ENCODE measurements around the gene ZNF341.

DNA sequence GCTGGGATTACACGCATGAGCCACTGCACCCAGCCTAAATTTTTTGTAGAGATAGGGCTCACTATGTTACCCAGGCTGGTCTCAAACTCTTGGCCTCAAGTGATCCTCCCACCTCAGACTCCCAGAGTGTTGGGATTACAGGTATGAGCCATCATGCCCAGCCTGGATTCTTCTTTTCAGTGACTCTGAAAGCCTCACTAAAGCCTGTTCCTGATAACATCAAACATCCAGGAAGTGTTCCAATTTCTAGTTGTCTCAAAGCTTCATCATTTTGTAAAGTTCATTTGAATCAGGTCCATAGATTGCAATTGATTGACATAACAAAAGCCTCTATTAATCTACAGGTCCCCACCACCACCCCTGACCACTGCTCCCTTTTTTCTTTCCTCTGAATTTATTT, 50.1 kb downstream of the ZNF341 start:
- TF ChIP-seq, protein P1, sequence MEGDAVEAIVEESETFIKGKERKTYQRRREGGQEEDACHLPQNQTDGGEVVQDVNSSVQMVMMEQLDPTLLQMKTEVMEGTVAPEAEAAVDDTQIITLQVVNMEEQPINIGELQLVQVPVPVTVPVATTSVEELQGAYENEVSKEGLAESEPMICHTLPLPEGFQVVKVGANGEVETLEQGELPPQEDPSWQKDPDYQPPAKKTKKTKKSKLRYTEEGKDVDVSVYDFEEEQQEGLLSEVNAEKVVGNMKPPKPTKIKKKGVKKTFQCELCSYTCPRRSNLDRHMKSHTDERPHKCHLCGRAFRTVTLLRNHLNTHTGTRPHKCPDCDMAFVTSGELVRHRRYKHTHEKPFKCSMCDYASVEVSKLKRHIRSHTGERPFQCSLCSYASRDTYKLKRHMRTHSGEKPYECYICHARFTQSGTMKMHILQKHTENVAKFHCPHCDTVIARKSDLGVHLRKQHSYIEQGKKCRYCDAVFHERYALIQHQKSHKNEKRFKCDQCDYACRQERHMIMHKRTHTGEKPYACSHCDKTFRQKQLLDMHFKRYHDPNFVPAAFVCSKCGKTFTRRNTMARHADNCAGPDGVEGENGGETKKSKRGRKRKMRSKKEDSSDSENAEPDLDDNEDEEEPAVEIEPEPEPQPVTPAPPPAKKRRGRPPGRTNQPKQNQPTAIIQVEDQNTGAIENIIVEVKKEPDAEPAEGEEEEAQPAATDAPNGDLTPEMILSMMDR (IDR thresholded peaks at IDR 0.05) = no peak
- no peak for TF ChIP-seq EP300 (IDR thresholded peaks at IDR 0.05)
- no peak for TF ChIP-seq POLR2AphosphoS5 (IDR thresholded peaks at IDR 0.05)
